ENCODE results near the gene TMEM202. TPM values are rescaled to one million over a fixed set of nuclear protein-coding genes. Genes with fewer than 3 reads are reported as not detected.
"Not testable (repeated sequence)": the region's sequence is repeated elsewhere in the genome, so short reads cannot be mapped to it uniquely, and the experiment has no call there.

The TMEM202 gene
- total RNA-seq, 1 donor from 2014 or later, result not detected

- no peak for DNase-seq (ENCODE audit: low read depth, low spot score)
Observed at GRCh38 chr15:72402726-72403125, 4.6 kb downstream of the TMEM202 start.

- no peak for DNase-seq (ENCODE audit: low read depth, low spot score)
Observed at GRCh38 chr15:72404356-72404755, 6.3 kb downstream of the TMEM202 start.

GRCh38 chr15:72404841-72405240 lies 6.7 kb downstream of the TMEM202 start:
- no peak for DNase-seq (ENCODE audit: low read depth, low spot score)

- no peak for DNase-seq (ENCODE audit: low read depth, low spot score)
Observed at GRCh38 chr15:72406936-72407335, 8.8 kb downstream of the TMEM202 start.

GRCh38 chr15:72411111-72411510 lies 13.0 kb downstream of the TMEM202 start:
- DNase-seq (ENCODE audit: low read depth, low spot score), result no peak

- no peak for DNase-seq (ENCODE audit: low read depth, low spot score)
Observed at GRCh38 chr15:72411544-72411943, 13.4 kb downstream of the TMEM202 start.

GRCh38 chr15:72413337-72413736 lies 15.2 kb downstream of the TMEM202 start:
- DNase-seq (ENCODE audit: low read depth, low spot score), result not testable (repeated sequence)

- DNase-seq (ENCODE audit: low read depth, low spot score), result no peak
Observed at GRCh38 chr15:72415304-72415703, 17.2 kb downstream of the TMEM202 start.

- not testable (repeated sequence) for DNase-seq (ENCODE audit: low read depth, low spot score)
Observed at GRCh38 chr15:72419768-72420167, 21.7 kb downstream of the TMEM202 start.

- DNase-seq (ENCODE audit: low read depth, low spot score), result no peak
Observed at GRCh38 chr15:72420576-72420975, 22.5 kb downstream of the TMEM202 start.

- no peak for DNase-seq (ENCODE audit: low read depth, low spot score)
Observed at GRCh38 chr15:72421484-72421883, 23.4 kb downstream of the TMEM202 start.

- no peak for DNase-seq (ENCODE audit: low read depth, low spot score)
Observed at GRCh38 chr15:72423256-72423655, 25.2 kb downstream of the TMEM202 start.

GRCh38 chr15:72426753-72427152 lies 28.6 kb downstream of the TMEM202 start:
- no peak for DNase-seq (ENCODE audit: low read depth, low spot score)

GRCh38 chr15:72437650-72438316 lies 39.7 kb downstream of the TMEM202 start:
- DNase-seq (ENCODE audit: low read depth, low spot score), result no peak

- DNase-seq (ENCODE audit: low read depth, low spot score), result not testable (repeated sequence)
Observed at GRCh38 chr15:72442848-72443247, 44.7 kb downstream of the TMEM202 start.

- DNase-seq (ENCODE audit: low read depth, low spot score), result no peak
Observed at GRCh38 chr15:72445426-72445825, 47.3 kb downstream of the TMEM202 start.

GRCh38 chr15:72450805-72451204 lies 52.7 kb downstream of the TMEM202 start:
- no peak for DNase-seq (ENCODE audit: low read depth, low spot score)

- DNase-seq (ENCODE audit: low read depth, low spot score), result no peak
Observed at GRCh38 chr15:72451224-72451623, 53.1 kb downstream of the TMEM202 start.

- DNase-seq (ENCODE audit: low read depth, low spot score), result no peak
Observed at GRCh38 chr15:72456684-72457083, 58.6 kb downstream of the TMEM202 start.

Other genes with a start within 250 kb of the TMEM202 start
- 0.14 and 0.20 TPM in 2 replicates for gene GRAMD2A, start 200.5 kb upstream of the TMEM202 start, total RNA-seq
- gene PKM, start 167.1 kb upstream of the TMEM202 start, total RNA-seq, result 1,195 and 1,480 TPM in 2 replicates
- 9.3 and 9.9 TPM in 2 replicates for gene PARP6, start 125.8 kb upstream of the TMEM202 start, total RNA-seq
- gene CELF6, start 78.1 kb upstream of the TMEM202 start, total RNA-seq, result not detected in 2 replicates
- 34.6 and 56.5 TPM in 2 replicates for gene HEXA, start 22.3 kb upstream of the TMEM202 start, total RNA-seq
- 46.2 and 57.4 TPM in 2 replicates for gene ARIH1, start 76.0 kb downstream of the TMEM202 start, total RNA-seq

Data from pulmonary artery endothelial cell (primary cell).